GM12878 (cell line): ENCODE measurements around the gene AMHR2. TPM values are rescaled to one million over a fixed set of nuclear protein-coding genes. Genes with fewer than 3 reads are reported as not detected.
A peak's percentile ranks its signal among the peaks of the same experiment; 100 is the strongest.

Experiments used
- FOS ChIP-seq: IDR thresholded peaks from 3 replicates; pipeline ENCODE4 v1.6.1; 2011; ENCODE audit warnings: borderline replicate concordance; ENCODE audit not compliant: insufficient read length; ENCODE audit errors: extremely low read depth
- HDGF ChIP-seq: fragments of 450-650 bp; IDR thresholded peaks from 2 replicates; pipeline ENCODE4 v1.6.1; 2016; ENCODE audit warnings: antibody characterized with exemption
- IKZF2 ChIP-seq, 2 experiments: fragments of 450-650 bp; IDR thresholded peaks; 2 replicates each; pipeline ENCODE4 v1.6.1; 2017; ENCODE audit warnings: mild to moderate bottlenecking in 2 of 2, moderate library complexity in 2 of 2
- KDM1A ChIP-seq: fragments of 200-600 bp; sonication (generic); IDR thresholded peaks from 2 replicates; pipeline ENCODE4 v1.6.1; 2016; ENCODE audit warnings: borderline replicate concordance
- MXI1 ChIP-seq: fragments of 150-350 bp; IDR thresholded peaks from 2 replicates; pipeline ENCODE4 v1.6.1; 2011; ENCODE audit warnings: low read depth, mild to moderate bottlenecking, inconsistent platforms, low read length, improper control_type of control experiment
- NFIC ChIP-seq: IDR thresholded peaks from 2 replicates; pipeline ENCODE4 v1.6.1; 2012; ENCODE audit warnings: low read depth, mild to moderate bottlenecking, inconsistent platforms, low read length, moderate library complexity
- NFXL1 ChIP-seq: fragments of 450-650 bp; IDR thresholded peaks from 2 replicates; pipeline ENCODE4 v1.6.1; 2017; ENCODE audit warnings: antibody characterized with exemption, mild to moderate bottlenecking, borderline replicate concordance
- NR2C2 ChIP-seq: IDR thresholded peaks from 2 replicates; pipeline ENCODE4 v1.6.1; 2011; ENCODE audit warnings: borderline replicate concordance, low read depth; ENCODE audit not compliant: control insufficient read depth, insufficient read length
- POLR2AphosphoS5 ChIP-seq: IDR thresholded peaks from 2 replicates; pipeline ENCODE4 v1.6.1; 2011; ENCODE audit warnings: mild to moderate bottlenecking, low read length, inconsistent platforms
- POU2F2 ChIP-seq: IDR thresholded peaks from 3 replicates; pipeline ENCODE4 v1.6.1; 2011; ENCODE audit warnings: low read depth, mild to moderate bottlenecking, low read length, borderline replicate concordance
- RCOR1 ChIP-seq: conservative IDR thresholded peaks from 2 replicates; pipeline ENCODE4 v1.6.1; 2012; ENCODE audit warnings: low read depth, low read length, improper control_type of control experiment
- SIN3A ChIP-seq: IDR thresholded peaks from 2 replicates; pipeline ENCODE4 v1.6.1; 2012; ENCODE audit warnings: low read depth, low read length, improper control_type of control experiment
- SMC3 ChIP-seq: IDR thresholded peaks from 2 replicates; pipeline ENCODE4 v1.6.1; 2011; ENCODE audit warnings: low read length, improper control_type of control experiment, borderline replicate concordance
- SREBF2 ChIP-seq: IDR thresholded peaks from 2 replicates; pipeline ENCODE4 v1.6.1; 2012; ENCODE audit warnings: mild to moderate bottlenecking, low read length
- STAT1 ChIP-seq: fragments of 450-650 bp; conservative IDR thresholded peaks from 2 replicates; pipeline ENCODE4 v1.6.1; 2014; ENCODE audit warnings: antibody characterized with exemption, mild to moderate bottlenecking
- ZBED1 ChIP-seq: IDR thresholded peaks from 2 replicates; pipeline ENCODE4 v1.6.1; 2016; ENCODE audit warnings: borderline replicate concordance
- polyA plus RNA-seq, 11 experiments: library from polyadenylated mRNA; depleted of rRNA in 4 of 11; unstranded in 6 of 11; stranded (reverse) in 5 of 11; fragments of >200 nt; fragmentation: Nextera tagmentation in 4 of 11; fragmentation: Illumina TruSeq in 1 of 11; extraction: Ambion mirVana in 4 of 11; extraction: Trizol in 1 of 11; gene quantifications; 1 replicate in 1 of 11; 2 replicates in 10 of 11; pipeline versions ENCODE4 v1.2.1 to v1.2.3, GENCODE V29; 2011 to 2016; ENCODE audit warnings: inconsistent platforms in 2 of 11, missing spikeins in 2 of 11, low read depth in 1 of 11
- total RNA-seq, 4 experiments: library from RNA; depleted of rRNA in 3 of 4; stranded (reverse); fragments of >200 nt in 3 of 4; fragmentation: Illumina TruSeq in 1 of 4; extraction: Trizol in 1 of 4; gene quantifications; 2 replicates each; pipeline versions ENCODE4 v1.2.1 to v1.2.3, GENCODE V29; 2013 to 2021
- TF ChIP-seq, protein P1 (sequence below): fragments of 450-650 bp; IDR thresholded peaks from 2 replicates; pipeline ENCODE4 v1.6.1; 2017; ENCODE audit warnings: antibody characterized with exemption, mild to moderate bottlenecking, moderate library complexity
- TF ChIP-seq, protein P2 (sequence below): fragments of 450-650 bp; formaldehyde crosslinking; IDR thresholded peaks from 2 replicates; pipeline ENCODE4 v1.4.0; 2020; ENCODE audit warnings: mild to moderate bottlenecking, moderate library complexity
- TF ChIP-seq, protein P3 (sequence below): IDR thresholded peaks from 2 replicates; pipeline ENCODE4 v1.6.1; 2012; ENCODE audit warnings: improper control_type of control experiment, low read depth, low read length; ENCODE audit not compliant: insufficient replicate concordance

The AMHR2 gene
- total and polyA plus RNA-seq, 10 of the 15 experiments (the other 5 are each of a cell fraction or from before 2014, with no cell fraction given) = 0.06 TPM; not detected in 9

DNA sequence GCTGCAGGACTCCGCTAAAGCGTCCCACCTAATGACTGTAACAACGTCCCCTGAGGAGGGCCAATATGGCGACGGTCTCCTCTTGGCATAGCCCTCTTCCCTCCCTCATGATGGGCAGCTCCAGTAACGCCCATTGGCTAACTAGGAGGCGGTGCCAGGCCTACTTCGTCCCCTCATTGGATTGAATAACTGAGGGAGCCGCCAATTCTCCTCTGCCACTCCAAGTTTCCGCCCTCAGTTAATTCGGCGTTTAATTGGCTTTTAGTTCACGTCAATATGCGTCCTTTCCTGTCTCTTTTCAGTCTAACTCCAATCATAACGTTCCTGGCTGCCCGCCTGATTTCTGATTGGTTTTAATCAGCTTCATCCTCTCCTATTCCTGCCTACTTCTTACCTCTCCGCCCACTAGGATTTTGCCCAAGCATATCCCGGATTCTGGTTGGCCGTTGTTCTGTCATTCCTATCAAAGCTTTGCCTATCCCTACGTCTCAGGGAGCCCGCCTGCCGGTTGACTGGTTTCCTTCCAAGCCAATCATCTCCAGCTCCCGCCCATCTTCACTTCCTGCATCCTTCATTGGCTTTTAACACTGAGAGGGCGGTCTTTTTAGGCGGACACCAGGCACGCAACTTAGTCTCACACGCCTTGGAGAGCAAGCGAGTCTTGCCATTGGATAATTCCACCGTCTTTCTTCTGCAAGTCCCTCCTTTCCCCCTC lies 44.1 kb upstream of the AMHR2 start (continued):
- TF ChIP-seq, protein P1, sequence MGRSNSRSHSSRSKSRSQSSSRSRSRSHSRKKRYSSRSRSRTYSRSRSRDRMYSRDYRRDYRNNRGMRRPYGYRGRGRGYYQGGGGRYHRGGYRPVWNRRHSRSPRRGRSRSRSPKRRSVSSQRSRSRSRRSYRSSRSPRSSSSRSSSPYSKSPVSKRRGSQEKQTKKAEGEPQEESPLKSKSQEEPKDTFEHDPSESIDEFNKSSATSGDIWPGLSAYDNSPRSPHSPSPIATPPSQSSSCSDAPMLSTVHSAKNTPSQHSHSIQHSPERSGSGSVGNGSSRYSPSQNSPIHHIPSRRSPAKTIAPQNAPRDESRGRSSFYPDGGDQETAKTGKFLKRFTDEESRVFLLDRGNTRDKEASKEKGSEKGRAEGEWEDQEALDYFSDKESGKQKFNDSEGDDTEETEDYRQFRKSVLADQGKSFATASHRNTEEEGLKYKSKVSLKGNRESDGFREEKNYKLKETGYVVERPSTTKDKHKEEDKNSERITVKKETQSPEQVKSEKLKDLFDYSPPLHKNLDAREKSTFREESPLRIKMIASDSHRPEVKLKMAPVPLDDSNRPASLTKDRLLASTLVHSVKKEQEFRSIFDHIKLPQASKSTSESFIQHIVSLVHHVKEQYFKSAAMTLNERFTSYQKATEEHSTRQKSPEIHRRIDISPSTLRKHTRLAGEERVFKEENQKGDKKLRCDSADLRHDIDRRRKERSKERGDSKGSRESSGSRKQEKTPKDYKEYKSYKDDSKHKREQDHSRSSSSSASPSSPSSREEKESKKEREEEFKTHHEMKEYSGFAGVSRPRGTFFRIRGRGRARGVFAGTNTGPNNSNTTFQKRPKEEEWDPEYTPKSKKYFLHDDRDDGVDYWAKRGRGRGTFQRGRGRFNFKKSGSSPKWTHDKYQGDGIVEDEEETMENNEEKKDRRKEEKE = no peak
- TF ChIP-seq NR2C2 = no peak
- TF ChIP-seq IKZF2 (IDR thresholded peaks at IDR 0.05) = peak; percentile 86 to 96; a peak in 3 of 4 replicates
- TF ChIP-seq FOS = peak; percentile 96
- peak; percentile 64; the same call in 2 of the 3 replicates for TF ChIP-seq POU2F2
- TF ChIP-seq, protein P2, sequence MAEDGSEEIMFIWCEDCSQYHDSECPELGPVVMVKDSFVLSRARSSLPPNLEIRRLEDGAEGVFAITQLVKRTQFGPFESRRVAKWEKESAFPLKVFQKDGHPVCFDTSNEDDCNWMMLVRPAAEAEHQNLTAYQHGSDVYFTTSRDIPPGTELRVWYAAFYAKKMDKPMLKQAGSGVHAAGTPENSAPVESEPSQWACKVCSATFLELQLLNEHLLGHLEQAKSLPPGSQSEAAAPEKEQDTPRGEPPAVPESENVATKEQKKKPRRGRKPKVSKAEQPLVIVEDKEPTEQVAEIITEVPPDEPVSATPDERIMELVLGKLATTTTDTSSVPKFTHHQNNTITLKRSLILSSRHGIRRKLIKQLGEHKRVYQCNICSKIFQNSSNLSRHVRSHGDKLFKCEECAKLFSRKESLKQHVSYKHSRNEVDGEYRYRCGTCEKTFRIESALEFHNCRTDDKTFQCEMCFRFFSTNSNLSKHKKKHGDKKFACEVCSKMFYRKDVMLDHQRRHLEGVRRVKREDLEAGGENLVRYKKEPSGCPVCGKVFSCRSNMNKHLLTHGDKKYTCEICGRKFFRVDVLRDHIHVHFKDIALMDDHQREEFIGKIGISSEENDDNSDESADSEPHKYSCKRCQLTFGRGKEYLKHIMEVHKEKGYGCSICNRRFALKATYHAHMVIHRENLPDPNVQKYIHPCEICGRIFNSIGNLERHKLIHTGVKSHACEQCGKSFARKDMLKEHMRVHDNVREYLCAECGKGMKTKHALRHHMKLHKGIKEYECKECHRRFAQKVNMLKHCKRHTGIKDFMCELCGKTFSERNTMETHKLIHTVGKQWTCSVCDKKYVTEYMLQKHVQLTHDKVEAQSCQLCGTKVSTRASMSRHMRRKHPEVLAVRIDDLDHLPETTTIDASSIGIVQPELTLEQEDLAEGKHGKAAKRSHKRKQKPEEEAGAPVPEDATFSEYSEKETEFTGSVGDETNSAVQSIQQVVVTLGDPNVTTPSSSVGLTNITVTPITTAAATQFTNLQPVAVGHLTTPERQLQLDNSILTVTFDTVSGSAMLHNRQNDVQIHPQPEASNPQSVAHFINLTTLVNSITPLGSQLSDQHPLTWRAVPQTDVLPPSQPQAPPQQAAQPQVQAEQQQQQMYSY (CRISPR knock-in tag) = no peak
- no peak for TF ChIP-seq KDM1A
- no peak for TF ChIP-seq SREBF2
- TF ChIP-seq NFXL1 = no peak
- TF ChIP-seq NFIC = no peak
- no peak for TF ChIP-seq SMC3
- peak; percentile 37 for TF ChIP-seq MXI1
- TF ChIP-seq ZBED1 = no peak
- TF ChIP-seq STAT1 = no peak
- peak; percentile 99 for TF ChIP-seq POLR2AphosphoS5
- peak; percentile 88 for TF ChIP-seq HDGF
- no peak for TF ChIP-seq SIN3A
- no peak for TF ChIP-seq RCOR1
- TF ChIP-seq, protein P3, sequence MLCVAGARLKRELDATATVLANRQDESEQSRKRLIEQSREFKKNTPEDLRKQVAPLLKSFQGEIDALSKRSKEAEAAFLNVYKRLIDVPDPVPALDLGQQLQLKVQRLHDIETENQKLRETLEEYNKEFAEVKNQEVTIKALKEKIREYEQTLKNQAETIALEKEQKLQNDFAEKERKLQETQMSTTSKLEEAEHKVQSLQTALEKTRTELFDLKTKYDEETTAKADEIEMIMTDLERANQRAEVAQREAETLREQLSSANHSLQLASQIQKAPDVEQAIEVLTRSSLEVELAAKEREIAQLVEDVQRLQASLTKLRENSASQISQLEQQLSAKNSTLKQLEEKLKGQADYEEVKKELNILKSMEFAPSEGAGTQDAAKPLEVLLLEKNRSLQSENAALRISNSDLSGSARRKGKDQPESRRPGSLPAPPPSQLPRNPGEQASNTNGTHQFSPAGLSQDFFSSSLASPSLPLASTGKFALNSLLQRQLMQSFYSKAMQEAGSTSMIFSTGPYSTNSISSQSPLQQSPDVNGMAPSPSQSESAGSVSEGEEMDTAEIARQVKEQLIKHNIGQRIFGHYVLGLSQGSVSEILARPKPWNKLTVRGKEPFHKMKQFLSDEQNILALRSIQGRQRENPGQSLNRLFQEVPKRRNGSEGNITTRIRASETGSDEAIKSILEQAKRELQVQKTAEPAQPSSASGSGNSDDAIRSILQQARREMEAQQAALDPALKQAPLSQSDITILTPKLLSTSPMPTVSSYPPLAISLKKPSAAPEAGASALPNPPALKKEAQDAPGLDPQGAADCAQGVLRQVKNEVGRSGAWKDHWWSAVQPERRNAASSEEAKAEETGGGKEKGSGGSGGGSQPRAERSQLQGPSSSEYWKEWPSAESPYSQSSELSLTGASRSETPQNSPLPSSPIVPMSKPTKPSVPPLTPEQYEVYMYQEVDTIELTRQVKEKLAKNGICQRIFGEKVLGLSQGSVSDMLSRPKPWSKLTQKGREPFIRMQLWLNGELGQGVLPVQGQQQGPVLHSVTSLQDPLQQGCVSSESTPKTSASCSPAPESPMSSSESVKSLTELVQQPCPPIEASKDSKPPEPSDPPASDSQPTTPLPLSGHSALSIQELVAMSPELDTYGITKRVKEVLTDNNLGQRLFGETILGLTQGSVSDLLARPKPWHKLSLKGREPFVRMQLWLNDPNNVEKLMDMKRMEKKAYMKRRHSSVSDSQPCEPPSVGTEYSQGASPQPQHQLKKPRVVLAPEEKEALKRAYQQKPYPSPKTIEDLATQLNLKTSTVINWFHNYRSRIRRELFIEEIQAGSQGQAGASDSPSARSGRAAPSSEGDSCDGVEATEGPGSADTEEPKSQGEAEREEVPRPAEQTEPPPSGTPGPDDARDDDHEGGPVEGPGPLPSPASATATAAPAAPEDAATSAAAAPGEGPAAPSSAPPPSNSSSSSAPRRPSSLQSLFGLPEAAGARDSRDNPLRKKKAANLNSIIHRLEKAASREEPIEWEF = no peak
